GM18951 (cell line): ENCODE measurements around the gene TTC39C.

Experiments
- POLR2A ChIP-seq: IDR thresholded peaks from 4 replicates; pipeline ENCODE4 v1.6.1; 2011; ENCODE audit warnings: mild to moderate bottlenecking; ENCODE audit not compliant: insufficient read length, insufficient read depth; ENCODE audit errors: extremely low read depth
- in situ Hi-C: fragments of 300-500 bp; cut with MboI; formaldehyde crosslinking; loops from one replicate; pipeline ENCODE4 v1.12.0; 2022; ENCODE audit warnings: low sequenced_read_pairs, mixed read lengths, inconsistent platforms; ENCODE audit not compliant: unreplicated experiment

The TTC39C gene

GRCh38 chr18:24112874-24113615 lies 98.5 kb downstream of the TTC39C start:
- in situ Hi-C loops = loop anchor here (10.0 kb wide), 1 partner anchor 268 kb away; no protein-coding TSS in a partner anchor
- TF ChIP-seq POLR2A = no peak

GRCh38 chr18:24114924-24115549 lies 100.5 kb downstream of the TTC39C start:
- in situ Hi-C loops = loop anchor here (10.0 kb wide), 1 partner anchor 270 kb away; no protein-coding TSS in a partner anchor
- no peak for TF ChIP-seq POLR2A

- in situ Hi-C loops = loop anchor here (10.0 kb wide), 1 partner anchor 271 kb away; no protein-coding TSS in a partner anchor
- TF ChIP-seq POLR2A = no peak
Measured at GRCh38 chr18:24115628-24116027, 101.1 kb downstream of the TTC39C start.

GRCh38 chr18:24118750-24119577 lies 104.4 kb downstream of the TTC39C start:
- TF ChIP-seq POLR2A = no peak
- in situ Hi-C loops = loop anchor here (10.0 kb wide), 1 partner anchor 274 kb away; no protein-coding TSS in a partner anchor

- in situ Hi-C loops = no loop called here
- no peak for TF ChIP-seq POLR2A
Measured at GRCh38 chr18:24120676-24121075, 106.1 kb downstream of the TTC39C start.

GRCh38 chr18:24121625-24122024 lies 107.1 kb downstream of the TTC39C start:
- in situ Hi-C loops = no loop called here
- no peak for TF ChIP-seq POLR2A

- TF ChIP-seq POLR2A = no peak
- in situ Hi-C loops = no loop called here
Measured at GRCh38 chr18:24126155-24126961, 111.8 kb downstream of the TTC39C start.

GRCh38 chr18:24127735-24128134 lies 113.2 kb downstream of the TTC39C start:
- TF ChIP-seq POLR2A = no peak
- in situ Hi-C loops = no loop called here

- no peak for TF ChIP-seq POLR2A
- in situ Hi-C loops = no loop called here
Measured at GRCh38 chr18:24128700-24129099, 114.1 kb downstream of the TTC39C start.

- TF ChIP-seq POLR2A = no peak
- in situ Hi-C loops = no loop called here
Measured at GRCh38 chr18:24130494-24130893, 115.9 kb downstream of the TTC39C start.

- in situ Hi-C loops = no loop called here
- TF ChIP-seq POLR2A = no peak
Measured at GRCh38 chr18:24136967-24137373, 122.4 kb downstream of the TTC39C start.

GRCh38 chr18:24138409-24138788 lies 123.8 kb downstream of the TTC39C start:
- in situ Hi-C loops = no loop called here
- no peak for TF ChIP-seq POLR2A
